ENCODE results near the gene FOXA1. TPM values are rescaled to one million over a fixed set of nuclear protein-coding genes. Genes with fewer than 3 reads are reported as not detected.

Gene FOXA1
- total and polyA plus RNA-seq, 9 of the 15 experiments (the other 6 are each of a cell fraction or from before 2014, with no cell fraction given) = 0.20 to 3.0 (median 1.3) TPM

- BruUV-seq (replicated peaks) = no TSS peak
- no peak overlapping the region for H3K9ac ChIP-seq (ENCODE audit: insufficient read depth in 1 of 2, low read depth in 2 of 2, low read length in 2 of 2)
- no peaks in the 10 kb centered on the region; the same call in 1 of the 2 replicates for H3K9me3 ChIP-seq (replicated peaks; ENCODE audit: control insufficient read depth, insufficient read depth, low read depth, low read length)
- H4K20me1 ChIP-seq (replicated peaks; ENCODE audit: control insufficient read depth, insufficient read depth, low read length) = no peaks in the 10 kb centered on the region
- FAIRE-seq (no peak), DNase-seq (ENCODE audit: extremely low read depth in 1 of 4, low spot score in 3 of 4) (no peak), ATAC-seq (no peak)
- no peak overlapping the region for H2AFZ ChIP-seq (ENCODE audit: low read depth, low read length)
- ChIA-PET CTCF (ENCODE audit: low intra/inter-chr PET ratio) (no interaction called here), POLR2A (no interaction called here)
- no peaks in the 10 kb centered on the region for H3K36me3 ChIP-seq (ENCODE audit: control insufficient read depth, insufficient read depth, low read length)
- no peaks in the 10 kb centered on the region for H3K9me1 ChIP-seq (ENCODE audit: control insufficient read depth, insufficient read depth, low read length)
- H3K79me2 ChIP-seq (ENCODE audit: control insufficient read depth, insufficient read depth, low read length) = no peaks in the 10 kb centered on the region
- intact Hi-C loops (cut with micrococcal nuclease) = no loop called here
- H3K4me3 ChIP-seq = no peak overlapping the region
- H3K27ac ChIP-seq (ENCODE audit: extremely low read depth, low read depth, low read length) = no peak overlapping the region
- H3K27me3 ChIP-seq (ENCODE audit: control insufficient read depth in 2 of 2, insufficient read depth in 2 of 2, low read length in 2 of 2) = peaks cover 12 to 37% of the 10 kb centered on the region in 2 experiments; a peak in 4 of 5 replicates
- peaks cover 3 to 12% of the 10 kb centered on the region in 2 experiments; a peak in 4 of 5 replicates for H3K4me1 ChIP-seq (replicated peaks in 1 of 2; ENCODE audit: control insufficient read depth in 2 of 2, insufficient read depth in 2 of 2, low read length in 2 of 2)
- in situ Hi-C loops (cut with MboI) = no loop called here
- WGBS (ENCODE audit: insufficient coverage, low coverage, missing lambda C conversion rate) = 5% methylated on average over 4 of the region's 4 CpGs
- no peak overlapping the region for H3K4me2 ChIP-seq (ENCODE audit: insufficient read depth, low read length)
- no peak for TF ChIP-seq TSHZ1 (CRISPR knock-in tag; IDR thresholded peaks at IDR 0.05)
- no peak for TF ChIP-seq NR2F6 (CRISPR knock-in tag; IDR thresholded peaks at IDR 0.05)
- TF ChIP-seq PYGO2 (tag; IDR thresholded peaks at IDR 0.05) = no peak
- TF ChIP-seq GTF2F1 (IDR thresholded peaks at IDR 0.05; ENCODE audit: low read depth, low read length) = no peak
- no peak for TF ChIP-seq GATAD2A (IDR thresholded peaks at IDR 0.05)
- no peak for TF ChIP-seq GABPB2 (CRISPR knock-in tag; conservative IDR thresholded peaks at IDR 0.05)
- TF ChIP-seq NR1H2 (CRISPR knock-in tag; IDR thresholded peaks at IDR 0.05) = no peak
- no peak for TF ChIP-seq NR0B1 (IDR thresholded peaks at IDR 0.05; ENCODE audit: partially characterized antibody)
- no peak for TF ChIP-seq ZFP36 (IDR thresholded peaks at IDR 0.05; ENCODE audit: low read depth, low read length, partially characterized antibody)
- no peak for TF ChIP-seq EHMT2 (IDR thresholded peaks at IDR 0.05)
- no peak for TF ChIP-seq GATA2 (CRISPR knock-in tag; IDR thresholded peaks at IDR 0.05)
- no peak for TF ChIP-seq ZEB2 (IDR thresholded peaks at IDR 0.05)
- no peak for TF ChIP-seq PTRF (tag; IDR thresholded peaks at IDR 0.05)
- TF ChIP-seq HEY1 (CRISPR knock-in tag; IDR thresholded peaks at IDR 0.05; ENCODE audit: borderline replicate concordance) = no peak
- TF ChIP-seq MCM7 (IDR thresholded peaks at IDR 0.05) = no peak
- no peak for TF ChIP-seq POLR2G (IDR thresholded peaks at IDR 0.05; ENCODE audit: low read depth, low read length)
- TF ChIP-seq CAMTA2 (CRISPR knock-in tag; conservative IDR thresholded peaks at IDR 0.05) = no peak
- no peak for TF ChIP-seq ZNF398 (CRISPR knock-in tag; IDR thresholded peaks at IDR 0.05)
These were observed 6.1 kb upstream of the FOXA1 start for GRCh38 chr14:37600880-37601741.
